Nucleus accumbens (tissue), 56 donors: ENCODE results near the gene HCAR3.
"Not testable (repeated sequence)": the region's sequence is repeated elsewhere in the genome, so short reads cannot be mapped to it uniquely, and the experiment has no call there.

ENCODE experiments used
- DNase-seq, 56 donors: peaks; one replicate each; lab custom pipeline; 2025; lab: John Stamatoyannopoulos, UW

The HCAR3 gene

DNA sequence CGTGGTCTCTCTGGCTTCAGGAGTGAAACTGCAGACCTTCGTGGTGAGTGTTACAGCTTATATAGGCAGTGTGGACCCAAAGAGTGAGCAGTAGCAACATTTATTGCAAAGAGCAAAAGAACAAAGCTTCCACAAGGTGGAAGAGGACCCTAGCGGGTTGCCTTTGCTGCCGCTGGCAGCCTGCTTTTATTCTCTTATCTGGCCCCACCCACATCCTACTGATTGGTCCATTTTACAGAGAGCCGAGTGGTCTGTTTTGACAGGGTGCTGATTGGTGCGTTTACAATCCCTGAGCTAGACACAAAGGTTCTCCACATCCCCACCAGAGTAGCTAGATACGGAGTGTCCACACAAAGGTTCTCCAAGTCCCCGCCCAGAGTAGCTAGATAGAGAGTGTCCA is 40.6 kb downstream of the HCAR3 start:
- DNase-seq = not testable (repeated sequence)

DNA sequence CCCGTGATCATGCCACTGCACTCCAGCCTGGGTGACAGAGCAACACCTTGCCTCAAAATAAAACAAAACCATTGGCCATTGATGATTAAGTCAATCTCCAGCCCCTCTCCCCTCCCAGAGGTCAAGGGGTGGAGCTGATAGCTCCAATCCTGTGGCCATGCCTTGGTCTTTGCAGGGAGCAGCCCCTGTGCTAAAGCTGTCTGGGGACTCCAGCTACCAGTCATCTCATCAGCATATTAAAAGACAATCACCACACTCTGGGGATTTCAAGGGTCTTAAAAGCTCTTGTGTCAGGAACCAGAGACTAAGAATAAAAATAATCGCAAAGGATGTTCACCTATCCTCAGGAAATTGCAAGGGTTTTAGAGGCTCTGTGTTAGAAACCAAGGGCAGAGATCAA is 44.1 kb downstream of the HCAR3 start:
- DNase-seq = no peak

DNA sequence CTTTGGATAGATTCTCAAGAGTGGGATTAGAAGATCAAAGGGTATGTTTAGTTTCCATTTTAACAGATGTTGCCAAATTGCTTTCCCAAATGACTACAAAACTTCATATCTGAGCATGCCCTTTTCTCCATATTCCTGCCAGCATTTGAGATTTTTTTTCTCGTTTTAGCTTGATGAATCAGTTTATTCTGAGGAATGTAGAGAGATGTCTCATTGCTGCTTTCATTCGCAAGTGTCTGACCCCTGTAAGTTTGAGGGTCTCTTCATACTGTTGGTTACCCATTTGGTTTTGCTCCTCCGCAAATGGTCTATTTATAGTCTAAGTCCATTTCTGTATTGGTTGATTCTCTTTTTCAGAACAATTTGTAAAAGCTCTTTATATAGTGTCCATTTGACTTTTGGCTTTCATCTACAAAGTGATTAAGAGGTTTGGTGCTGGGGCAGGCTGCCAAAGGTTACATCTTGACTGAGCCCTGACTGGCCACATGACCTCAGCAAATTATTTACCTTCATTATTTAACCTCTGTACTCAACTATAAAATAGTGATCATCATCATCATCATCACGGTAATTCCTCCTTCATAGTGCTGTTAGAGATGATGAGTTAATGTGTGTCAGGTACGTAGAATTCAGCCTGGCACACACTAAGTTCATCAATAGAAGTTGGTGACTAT is 47.1 kb downstream of the HCAR3 start:
- DNase-seq = no peak

DNA sequence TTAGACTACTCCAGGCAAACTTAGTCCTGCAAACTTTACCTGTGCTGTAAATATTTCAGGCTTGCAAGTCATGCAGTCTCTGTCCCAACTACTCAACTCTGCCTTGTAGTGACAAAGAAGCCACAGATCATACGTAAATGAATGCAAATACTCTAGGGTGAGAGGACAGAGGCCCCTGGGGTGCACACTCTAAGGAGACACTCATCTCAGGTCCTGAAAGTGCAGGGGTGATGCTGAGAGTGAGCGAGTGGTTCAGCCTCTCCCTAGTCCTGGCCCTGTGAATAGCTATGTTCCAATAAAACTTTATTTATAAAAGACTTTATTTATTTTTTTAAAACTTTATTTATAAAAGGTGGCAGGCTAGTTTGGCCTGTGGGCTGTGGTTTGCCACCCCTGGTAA is 48.3 kb downstream of the HCAR3 start:
- no peak for DNase-seq

DNA sequence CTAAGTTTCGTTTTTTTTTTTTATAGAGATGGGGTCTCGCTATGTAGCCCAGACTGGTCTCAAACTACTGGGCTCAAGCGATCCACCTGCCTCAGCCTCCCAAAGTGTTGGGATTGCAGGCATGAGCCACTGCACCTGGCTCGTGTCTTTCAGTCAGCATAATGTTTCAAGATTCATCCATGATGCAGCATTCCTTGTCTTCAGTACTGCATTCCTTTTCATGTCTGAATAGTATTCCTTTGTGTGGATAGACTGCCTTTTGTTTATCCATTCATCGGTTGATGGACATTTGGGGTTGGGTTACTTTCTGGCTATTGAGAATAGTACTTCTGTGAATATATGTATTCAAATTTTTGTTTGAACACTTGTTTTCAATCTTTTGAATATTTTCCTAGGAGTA is 50.9 kb downstream of the HCAR3 start:
- DNase-seq = no peak

DNA sequence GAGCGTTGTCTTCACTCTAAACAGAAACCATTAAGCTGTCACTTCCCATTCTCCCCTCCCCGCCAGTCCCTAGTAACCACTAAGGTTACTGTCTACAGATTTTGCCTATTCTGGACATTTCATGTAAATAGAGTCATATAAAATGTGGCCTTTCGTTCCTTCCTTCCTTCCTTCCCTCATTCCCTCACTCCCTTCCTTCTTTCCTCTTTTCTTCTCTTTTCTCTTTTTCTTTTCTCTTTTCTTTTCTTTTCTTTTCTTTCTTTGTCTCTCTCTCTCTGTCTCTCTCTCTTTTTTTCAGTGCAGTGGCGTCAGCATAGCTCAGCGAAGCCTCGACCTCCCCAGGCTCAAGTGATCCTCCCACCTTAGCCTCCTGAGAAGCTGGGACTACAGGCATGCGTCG is 51.3 kb downstream of the HCAR3 start:
- DNase-seq = no peak
